ENCODE measurements around the gene TEKT5. TPM values are rescaled to one million over a fixed set of nuclear protein-coding genes. Genes with fewer than 3 reads are reported as not detected.

The TEKT5 gene
- total RNA-seq, 1 donor from 2014 or later = 0.29 TPM

Other genes starting within 250 kb of the TEKT5 start
- gene EMP2, start 114.3 kb downstream of the TEKT5 start, total RNA-seq = 10.5 and 11.6 TPM in 2 replicates
- 28.1 TPM in 2 replicates for gene NUBP1, start 48.9 kb upstream of the TEKT5 start, total RNA-seq
- gene TVP23A, start 123.9 kb upstream of the TEKT5 start, total RNA-seq = 8.5 and 9.4 TPM in 2 replicates
- not detected in 2 replicates for gene CIITA, start 182.3 kb upstream of the TEKT5 start, total RNA-seq
- gene DEXI, start 247.5 kb upstream of the TEKT5 start, total RNA-seq = 31.2 and 32.3 TPM in 2 replicates
- gene CLEC16A, start 249.6 kb upstream of the TEKT5 start, total RNA-seq = 32.6 and 34.3 TPM in 2 replicates

Data from progenitor cell of endocrine pancreas (in vitro differentiated cells).